ENCODE data around the gene CCDC33.

The CCDC33 gene

GRCh38 chr15:74369084-74369745 is 133.1 kb downstream of the CCDC33 start:
- DNase-seq, result no peak

GRCh38 chr15:74369756-74370155 is 133.6 kb downstream of the CCDC33 start:
- no peak for DNase-seq

- DNase-seq, result no peak
These were observed 134.3 kb downstream of the CCDC33 start for GRCh38 chr15:74370471-74370870.

GRCh38 chr15:74373056-74373650 is 137.0 kb downstream of the CCDC33 start:
- no peak for DNase-seq

- DNase-seq, result peak; percentile 93
These were observed 137.9 kb downstream of the CCDC33 start for GRCh38 chr15:74373731-74374647.

- DNase-seq, result no peak
These were observed 138.6 kb downstream of the CCDC33 start for GRCh38 chr15:74374648-74375302.

GRCh38 chr15:74375303-74375693 is 139.2 kb downstream of the CCDC33 start:
- peak; percentile 75 for DNase-seq

GRCh38 chr15:74376226-74376625 is 140.1 kb downstream of the CCDC33 start:
- no peak for DNase-seq

- no peak for DNase-seq
These were observed 140.9 kb downstream of the CCDC33 start for GRCh38 chr15:74376825-74377581.

- no peak for DNase-seq
These were observed 142.0 kb downstream of the CCDC33 start for GRCh38 chr15:74377831-74378766.

GRCh38 chr15:74378848-74379247 is 142.7 kb downstream of the CCDC33 start:
- DNase-seq, result peak; percentile 23

GRCh38 chr15:74380361-74381189 is 144.4 kb downstream of the CCDC33 start:
- no peak for DNase-seq

- no peak for DNase-seq
These were observed 145.0 kb downstream of the CCDC33 start for GRCh38 chr15:74381190-74381453.

- no peak for DNase-seq
These were observed 145.4 kb downstream of the CCDC33 start for GRCh38 chr15:74381481-74381880.

GRCh38 chr15:74382004-74382816 is 146.1 kb downstream of the CCDC33 start:
- peak; percentile 66 for DNase-seq

GRCh38 chr15:74383286-74383685 is 147.2 kb downstream of the CCDC33 start:
- no peak for DNase-seq

GRCh38 chr15:74383695-74384565 is 147.8 kb downstream of the CCDC33 start:
- DNase-seq, result no peak

GRCh38 chr15:74384566-74384880 is 148.4 kb downstream of the CCDC33 start:
- no peak for DNase-seq
